ENCODE results near the gene PIP4K2A.
A peak's percentile ranks its signal among the peaks of the same experiment; 100 is the strongest.

The PIP4K2A gene

GRCh38 chr10:22611425-22612115 lies 102.8 kb downstream of the PIP4K2A start:
- no peak overlapping the region for H3K27ac ChIP-seq
- TF ChIP-seq ZFX (IDR thresholded peaks at IDR 0.05) (no peak), CTCF (conservative IDR thresholded peaks at IDR 0.05) (no peak)

- H3K27ac ChIP-seq, result no peak overlapping the region
These were observed 103.8 kb downstream of the PIP4K2A start for GRCh38 chr10:22610610-22611009.

DNA sequence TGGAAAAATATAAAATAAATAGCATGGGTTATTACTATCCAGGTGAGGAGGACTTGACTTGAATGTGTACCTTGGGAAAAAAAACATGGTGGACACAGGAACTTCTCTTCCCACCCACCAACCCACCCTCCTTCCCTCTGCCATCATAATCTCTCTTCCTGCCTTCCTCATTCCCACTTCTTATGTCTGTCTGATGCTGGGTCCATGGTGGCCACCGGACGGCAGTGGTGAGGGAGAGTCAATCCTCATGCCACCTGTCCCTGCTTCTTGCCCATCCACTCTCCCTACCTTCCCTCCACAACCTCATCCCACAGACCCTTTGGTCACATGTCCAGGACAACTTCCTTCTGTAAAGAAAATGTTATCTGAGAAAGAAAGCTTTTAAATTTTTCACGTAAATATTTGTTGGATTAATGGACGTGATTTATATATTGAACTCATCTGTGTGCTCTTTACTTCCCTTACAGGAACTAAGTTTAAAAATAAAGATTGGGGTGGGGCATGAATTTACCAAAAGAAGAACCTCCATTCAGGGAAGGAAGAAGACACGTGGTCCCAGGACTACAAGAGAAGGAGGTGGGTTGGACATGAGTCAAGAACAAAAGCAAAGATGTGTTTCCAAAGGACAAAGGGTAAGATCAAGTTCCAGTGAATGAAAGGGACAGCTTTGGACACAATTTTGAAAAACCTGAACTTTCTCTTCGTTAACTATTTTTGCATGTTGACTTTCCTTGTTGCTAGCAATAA lies 104.5 kb downstream of the PIP4K2A start:
- H3K27ac ChIP-seq, result no peak overlapping the region
- TF ChIP-seq CTCF (conservative IDR thresholded peaks at IDR 0.05), result peak; percentile 9; the same call in 1 of the 2 replicates
- TF ChIP-seq ZFX (IDR thresholded peaks at IDR 0.05), result no peak

More at GRCh38 chr10:22610610-22611009, 103.8 kb downstream of the PIP4K2A start:
- TF ChIP-seq ZFX (IDR thresholded peaks at IDR 0.05) (no peak), CTCF (conservative IDR thresholded peaks at IDR 0.05) (no peak)

DNA sequence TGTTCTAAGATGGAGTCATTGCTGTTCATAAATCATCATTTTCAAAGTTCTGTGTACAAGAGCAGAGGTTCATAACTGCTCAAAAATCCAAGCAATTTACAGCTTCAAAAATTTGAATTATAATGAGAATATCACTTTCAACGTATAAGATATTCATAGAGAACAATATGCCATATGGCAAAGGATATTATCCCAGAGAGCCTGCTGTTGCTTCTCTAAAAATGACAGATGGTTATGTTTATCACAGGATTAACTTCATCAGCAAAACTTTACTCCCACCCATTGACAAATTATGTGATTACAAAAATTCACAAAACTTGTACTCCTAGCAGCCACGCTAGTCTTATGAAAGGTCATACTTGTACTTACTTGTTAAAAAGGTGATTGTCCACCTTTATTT lies 105.1 kb downstream of the PIP4K2A start:
- H3K27ac ChIP-seq, result no peak overlapping the region
- TF ChIP-seq ZFX (IDR thresholded peaks at IDR 0.05) (no peak), CTCF (conservative IDR thresholded peaks at IDR 0.05) (no peak)

GRCh38 chr10:22607261-22607660 lies 107.1 kb downstream of the PIP4K2A start:
- H3K27ac ChIP-seq, result no peak overlapping the region
- no peak for TF ChIP-seq CTCF (conservative IDR thresholded peaks at IDR 0.05)
- no peak for TF ChIP-seq ZFX (IDR thresholded peaks at IDR 0.05)

DNA sequence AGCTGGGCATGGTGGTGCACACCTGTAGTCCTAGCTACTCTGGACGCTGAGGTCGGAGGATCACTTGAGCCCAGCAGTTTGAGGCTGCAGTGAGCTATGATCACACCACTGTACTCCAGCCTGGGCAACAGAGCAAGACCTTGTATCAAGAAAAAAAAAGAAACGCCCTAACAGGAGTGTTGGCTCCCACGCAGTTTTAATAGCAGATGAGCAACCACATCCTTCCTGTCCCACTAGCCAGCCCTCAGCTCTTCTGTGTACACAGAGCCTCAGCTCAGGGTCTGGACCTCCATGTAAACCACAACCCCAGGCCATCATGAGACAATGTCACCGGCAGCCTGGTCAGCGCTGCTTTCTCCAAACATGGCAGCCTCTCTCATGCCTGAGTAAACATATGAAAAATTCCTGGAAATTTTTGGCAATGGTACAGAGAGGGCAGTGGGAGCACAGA lies 108.2 kb downstream of the PIP4K2A start:
- TF ChIP-seq CTCF (conservative IDR thresholded peaks at IDR 0.05) (no peak), ZFX (IDR thresholded peaks at IDR 0.05) (no peak)
- H3K27ac ChIP-seq, result no peak overlapping the region

- H3K27ac ChIP-seq, result no peak overlapping the region
- TF ChIP-seq CTCF (conservative IDR thresholded peaks at IDR 0.05) (no peak), ZFX (IDR thresholded peaks at IDR 0.05) (no peak)
These were observed 109.2 kb downstream of the PIP4K2A start for GRCh38 chr10:22605168-22605567.
